ENCODE measurements around the gene SUMF1.

Gene SUMF1

GRCh38 chr3:4313606-4314293 lies 153.3 kb downstream of the SUMF1 start:
- Histone ChIP-seq H3K4me3 (ENCODE audit: low read depth, low read length) (no peak overlapping the region), H3K4me1 (no peaks in the 10 kb centered on the region), H3K36me3 (no peaks in the 10 kb centered on the region; the same call in 1 of the 2 replicates), H3K9me3 (no peaks in the 10 kb centered on the region), H3K27me3 (no peaks in the 10 kb centered on the region)
- no peak for TF ChIP-seq CTCF (IDR thresholded peaks at IDR 0.05; ENCODE audit: low read depth, low read length)
- DNase-seq = no peak

- no peaks in the 10 kb centered on the region; the same call in 1 of the 2 replicates for H3K36me3 ChIP-seq
- DNase-seq = no peak
- TF ChIP-seq CTCF (IDR thresholded peaks at IDR 0.05; ENCODE audit: low read depth, low read length) = no peak
- no peaks in the 10 kb centered on the region for H3K4me1 ChIP-seq
- no peaks in the 10 kb centered on the region for H3K9me3 ChIP-seq
- no peaks in the 10 kb centered on the region for H3K27me3 ChIP-seq
- no peak overlapping the region for H3K4me3 ChIP-seq (ENCODE audit: low read depth, low read length)
These were observed 155.6 kb downstream of the SUMF1 start for GRCh38 chr3:4311496-4311895.
